ENCODE data around the gene COL4A3.

- TF ChIP-seq EP300 (IDR thresholded peaks at IDR 0.05; ENCODE audit: borderline replicate concordance), result no peak
- TF ChIP-seq MAX (IDR thresholded peaks at IDR 0.05), result peak; percentile 38; the same call in 1 of the 2 replicates
- TF ChIP-seq REST (IDR thresholded peaks at IDR 0.05; ENCODE audit: low read depth), result no peak
- TF ChIP-seq ZBTB7A (IDR thresholded peaks at IDR 0.05; ENCODE audit: low read depth), result no peak
- TF ChIP-seq FOXM1 (IDR thresholded peaks at IDR 0.05; ENCODE audit: borderline replicate concordance, low read depth), result no peak
- no peak for TF ChIP-seq CREB1 (IDR thresholded peaks at IDR 0.05; ENCODE audit: low read depth)
- no peak for TF ChIP-seq TAF1 (IDR thresholded peaks at IDR 0.05; ENCODE audit: low read depth)
- TF ChIP-seq USF1 (IDR thresholded peaks at IDR 0.05), result no peak
- TF ChIP-seq NFIC (IDR thresholded peaks at IDR 0.05), result peak; percentile 27; the same call in 1 of the 2 replicates
These were observed at the start of gene COL4A3, which contains the start of gene COL4A4 for GRCh38 chr2:227163998-227164762.
